ENCODE results near the gene PTPRD.

The PTPRD gene

DNA sequence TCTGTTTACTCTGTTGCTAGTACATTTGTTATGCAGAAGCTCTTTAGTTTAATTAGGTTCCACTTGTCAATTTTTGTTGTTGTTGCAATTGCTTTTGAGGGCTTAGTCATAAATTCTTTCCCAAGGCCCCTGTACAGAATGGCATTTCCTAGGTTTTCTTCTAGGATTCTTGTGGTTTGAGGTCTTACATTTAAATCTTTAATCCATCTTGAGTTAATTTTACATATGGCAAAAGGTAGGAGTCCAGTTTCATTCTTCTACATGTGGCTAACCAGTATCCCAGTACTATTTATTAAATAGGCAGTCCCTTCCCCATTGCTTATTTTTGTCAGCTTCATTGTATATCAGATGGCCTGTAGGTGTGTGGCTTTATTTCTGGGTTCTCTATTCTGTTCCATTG lies 792.4 kb downstream of the PTPRD start:
- Histone ChIP-seq H3K36me3 (ENCODE audit: control insufficient read depth, insufficient read depth, low read length) (no peaks in the 10 kb centered on the region), H3K9me3 (ENCODE audit: control insufficient read depth, insufficient read depth, low read length) (no peaks in the 10 kb centered on the region), H3K4me1 (ENCODE audit: control insufficient read depth, insufficient read depth, low read length) (no peaks in the 10 kb centered on the region), H3K9ac (ENCODE audit: low read depth, low read length) (no peak overlapping the region), H3K27me3 (ENCODE audit: control insufficient read depth, insufficient read depth, low read length) (no peaks in the 10 kb centered on the region), H3K4me3 (ENCODE audit: low read depth, low read length) (no peak overlapping the region)

DNA sequence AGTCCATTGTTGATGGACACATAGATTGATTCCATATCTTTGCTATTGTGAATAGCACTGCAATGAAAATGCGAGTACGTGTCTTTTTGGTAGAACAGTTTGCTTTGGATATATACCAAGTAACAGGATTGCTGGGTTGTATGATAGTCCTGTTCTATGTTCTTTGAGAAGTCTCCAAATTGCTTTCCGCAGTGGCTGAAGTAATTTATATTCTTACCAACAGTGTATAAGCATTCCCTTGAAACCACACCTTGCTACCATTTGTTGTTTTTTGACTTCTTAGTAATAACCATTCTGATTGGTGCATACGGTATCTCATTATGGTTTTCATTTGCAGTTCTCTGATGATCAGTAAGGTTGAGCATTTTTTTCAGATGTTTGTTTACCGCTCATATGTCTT lies 792.9 kb downstream of the PTPRD start:
- no peaks in the 10 kb centered on the region for H3K4me1 ChIP-seq (ENCODE audit: control insufficient read depth, insufficient read depth, low read length)
- no peak overlapping the region for H3K4me3 ChIP-seq (ENCODE audit: low read depth, low read length)
- no peaks in the 10 kb centered on the region for H3K27me3 ChIP-seq (ENCODE audit: control insufficient read depth, insufficient read depth, low read length)
- no peaks in the 10 kb centered on the region for H3K36me3 ChIP-seq (ENCODE audit: control insufficient read depth, insufficient read depth, low read length)
- no peaks in the 10 kb centered on the region for H3K9me3 ChIP-seq (ENCODE audit: control insufficient read depth, insufficient read depth, low read length)
- no peak overlapping the region for H3K9ac ChIP-seq (ENCODE audit: low read depth, low read length)

- no peak overlapping the region for H3K4me3 ChIP-seq (ENCODE audit: low read depth, low read length)
- no peaks in the 10 kb centered on the region for H3K9me3 ChIP-seq (ENCODE audit: control insufficient read depth, insufficient read depth, low read length)
- no peaks in the 10 kb centered on the region for H3K4me1 ChIP-seq (ENCODE audit: control insufficient read depth, insufficient read depth, low read length)
- H3K36me3 ChIP-seq (ENCODE audit: control insufficient read depth, insufficient read depth, low read length): no peaks in the 10 kb centered on the region
- no peak overlapping the region for H3K9ac ChIP-seq (ENCODE audit: low read depth, low read length)
- H3K27me3 ChIP-seq (ENCODE audit: control insufficient read depth, insufficient read depth, low read length): no peaks in the 10 kb centered on the region
These were observed 795.6 kb downstream of the PTPRD start for GRCh38 chr9:9817176-9817575.

- no peaks in the 10 kb centered on the region for H3K9me3 ChIP-seq (ENCODE audit: control insufficient read depth, insufficient read depth, low read length)
- H3K27me3 ChIP-seq (ENCODE audit: control insufficient read depth, insufficient read depth, low read length): no peaks in the 10 kb centered on the region
- no peak overlapping the region for H3K4me3 ChIP-seq (ENCODE audit: low read depth, low read length)
- no peaks in the 10 kb centered on the region for H3K36me3 ChIP-seq (ENCODE audit: control insufficient read depth, insufficient read depth, low read length)
- H3K9ac ChIP-seq (ENCODE audit: low read depth, low read length): no peak overlapping the region
- H3K4me1 ChIP-seq (ENCODE audit: control insufficient read depth, insufficient read depth, low read length): no peaks in the 10 kb centered on the region
These were observed 808.7 kb downstream of the PTPRD start for GRCh38 chr9:9804109-9804508.

DNA sequence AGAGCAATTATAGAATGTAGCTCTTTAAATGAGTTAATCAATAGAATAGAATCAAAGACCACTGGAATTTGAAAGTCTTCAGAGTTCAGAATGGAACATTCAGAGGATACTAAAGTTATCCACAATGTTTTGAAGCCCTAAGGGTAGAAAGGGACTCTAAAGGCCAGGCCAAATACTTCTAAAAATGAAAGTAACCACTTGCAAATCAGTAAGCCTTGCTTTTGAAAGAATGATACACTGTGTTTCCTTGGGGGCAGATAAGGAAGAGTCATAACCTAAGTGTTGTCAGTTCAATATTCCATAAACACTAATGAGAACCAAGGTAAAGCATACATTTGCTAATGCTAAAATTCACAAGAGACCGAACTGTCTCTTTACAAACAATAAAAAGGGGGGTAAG lies 813.5 kb downstream of the PTPRD start:
- H3K9ac ChIP-seq (ENCODE audit: low read depth, low read length): no peak overlapping the region
- H3K36me3 ChIP-seq (ENCODE audit: control insufficient read depth, insufficient read depth, low read length): no peaks in the 10 kb centered on the region
- H3K4me3 ChIP-seq (ENCODE audit: low read depth, low read length): no peak overlapping the region
- H3K27me3 ChIP-seq (ENCODE audit: control insufficient read depth, insufficient read depth, low read length): no peaks in the 10 kb centered on the region
- no peaks in the 10 kb centered on the region for H3K9me3 ChIP-seq (ENCODE audit: control insufficient read depth, insufficient read depth, low read length)
- no peaks in the 10 kb centered on the region for H3K4me1 ChIP-seq (ENCODE audit: control insufficient read depth, insufficient read depth, low read length)

- H3K9ac ChIP-seq (ENCODE audit: low read depth, low read length): no peak overlapping the region
- H3K4me3 ChIP-seq (ENCODE audit: low read depth, low read length): no peak overlapping the region
- H3K4me1 ChIP-seq (ENCODE audit: control insufficient read depth, insufficient read depth, low read length): no peaks in the 10 kb centered on the region
- no peaks in the 10 kb centered on the region for H3K9me3 ChIP-seq (ENCODE audit: control insufficient read depth, insufficient read depth, low read length)
- H3K36me3 ChIP-seq (ENCODE audit: control insufficient read depth, insufficient read depth, low read length): no peaks in the 10 kb centered on the region
- no peaks in the 10 kb centered on the region for H3K27me3 ChIP-seq (ENCODE audit: control insufficient read depth, insufficient read depth, low read length)
These were observed 820.5 kb downstream of the PTPRD start for GRCh38 chr9:9792144-9792857.

DNA sequence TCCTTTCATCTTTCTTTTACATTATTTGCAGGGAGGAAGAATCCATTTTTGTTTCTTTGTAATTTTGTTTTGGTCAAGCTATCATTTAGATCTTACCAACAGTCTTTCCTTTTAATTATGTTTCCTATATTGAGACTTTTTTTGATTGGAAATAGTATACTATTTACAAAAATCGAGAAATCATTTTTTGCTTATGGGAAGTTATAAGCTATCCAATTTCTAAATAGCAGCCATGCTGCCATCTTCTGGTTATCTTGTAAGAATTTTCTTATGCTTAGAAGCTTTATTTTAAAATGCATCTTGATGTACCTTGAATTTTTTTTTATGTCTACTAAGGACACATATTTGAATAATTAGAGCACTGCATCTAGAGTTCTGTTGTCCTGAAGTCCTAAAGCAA lies 821.2 kb downstream of the PTPRD start:
- Histone ChIP-seq H3K4me3 (ENCODE audit: low read depth, low read length) (no peak overlapping the region), H3K36me3 (ENCODE audit: control insufficient read depth, insufficient read depth, low read length) (no peaks in the 10 kb centered on the region), H3K4me1 (ENCODE audit: control insufficient read depth, insufficient read depth, low read length) (no peaks in the 10 kb centered on the region), H3K9ac (ENCODE audit: low read depth, low read length) (no peak overlapping the region), H3K27me3 (ENCODE audit: control insufficient read depth, insufficient read depth, low read length) (no peaks in the 10 kb centered on the region), H3K9me3 (ENCODE audit: control insufficient read depth, insufficient read depth, low read length) (no peaks in the 10 kb centered on the region)

DNA sequence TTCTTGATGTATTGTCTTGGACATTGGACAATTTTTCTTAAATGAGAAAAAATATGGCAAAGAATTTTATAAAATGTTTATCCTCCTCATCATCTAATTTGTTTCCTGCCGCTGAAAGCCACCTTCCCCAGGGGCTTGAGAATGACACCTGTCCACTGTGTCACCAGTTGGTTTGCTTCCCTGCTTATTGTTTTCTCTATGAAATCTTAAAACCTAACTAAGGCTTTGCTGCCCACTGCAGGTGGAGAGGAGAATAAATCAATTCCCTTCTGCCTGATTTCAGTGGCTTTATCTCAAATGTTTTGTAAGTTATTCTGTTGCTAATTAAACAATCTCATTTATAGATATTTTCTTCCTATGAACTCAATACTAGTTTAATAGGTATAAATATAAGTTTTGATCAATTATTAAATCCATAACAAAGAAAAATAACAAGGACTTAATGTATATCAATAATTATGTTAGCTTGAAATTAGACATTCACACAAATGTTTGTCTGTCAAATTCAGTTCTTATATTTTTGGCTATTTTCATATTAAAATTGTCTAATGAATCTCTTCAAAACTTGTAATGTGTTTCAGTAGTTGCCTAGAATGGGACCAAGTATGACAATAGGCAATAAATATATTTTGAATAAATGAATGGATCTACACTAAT lies 822.5 kb downstream of the PTPRD start:
- no peaks in the 10 kb centered on the region for H3K4me1 ChIP-seq (ENCODE audit: control insufficient read depth, insufficient read depth, low read length)
- H3K9ac ChIP-seq (ENCODE audit: low read depth, low read length): no peak overlapping the region
- no peak overlapping the region for H3K4me3 ChIP-seq (ENCODE audit: low read depth, low read length)

GRCh38 chr9:9783711-9784110 lies 829.1 kb downstream of the PTPRD start:
- Histone ChIP-seq H3K9ac (ENCODE audit: low read depth, low read length) (no peak overlapping the region), H3K27me3 (ENCODE audit: control insufficient read depth, insufficient read depth, low read length) (no peaks in the 10 kb centered on the region), H3K4me3 (ENCODE audit: low read depth, low read length) (no peak overlapping the region), H3K9me3 (ENCODE audit: control insufficient read depth, insufficient read depth, low read length) (no peaks in the 10 kb centered on the region), H3K36me3 (ENCODE audit: control insufficient read depth, insufficient read depth, low read length) (no peaks in the 10 kb centered on the region), H3K4me1 (ENCODE audit: control insufficient read depth, insufficient read depth, low read length) (no peaks in the 10 kb centered on the region)

More for the DNA sequence above, 822.5 kb downstream of the PTPRD start:
- H3K9me3 ChIP-seq (ENCODE audit: control insufficient read depth, insufficient read depth, low read length): no peaks in the 10 kb centered on the region
- no peaks in the 10 kb centered on the region for H3K36me3 ChIP-seq (ENCODE audit: control insufficient read depth, insufficient read depth, low read length)
- H3K27me3 ChIP-seq (ENCODE audit: control insufficient read depth, insufficient read depth, low read length): no peaks in the 10 kb centered on the region

DNA sequence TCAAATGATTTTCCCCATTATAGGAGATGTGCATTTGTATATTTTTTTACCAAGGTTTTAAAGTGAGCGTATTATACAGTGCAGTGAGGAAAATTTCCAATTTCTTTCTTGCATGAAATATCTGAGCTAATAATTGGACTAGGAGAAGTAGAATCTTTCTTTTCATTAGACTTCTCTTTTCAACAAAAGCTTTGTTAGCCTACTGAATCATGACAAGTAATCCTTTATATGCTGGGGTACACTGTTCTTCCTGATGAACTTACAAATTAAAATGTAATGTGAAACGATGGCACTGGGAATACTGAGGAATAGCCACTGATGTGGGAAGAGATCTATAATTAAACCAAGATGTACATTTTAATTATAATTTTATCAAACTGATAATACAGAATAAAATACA lies 829.6 kb downstream of the PTPRD start:
- no peak overlapping the region for H3K4me3 ChIP-seq (ENCODE audit: low read depth, low read length)
- no peaks in the 10 kb centered on the region for H3K27me3 ChIP-seq (ENCODE audit: control insufficient read depth, insufficient read depth, low read length)
- H3K36me3 ChIP-seq (ENCODE audit: control insufficient read depth, insufficient read depth, low read length): no peaks in the 10 kb centered on the region
- no peak overlapping the region for H3K9ac ChIP-seq (ENCODE audit: low read depth, low read length)
- H3K9me3 ChIP-seq (ENCODE audit: control insufficient read depth, insufficient read depth, low read length): no peaks in the 10 kb centered on the region
- no peaks in the 10 kb centered on the region for H3K4me1 ChIP-seq (ENCODE audit: control insufficient read depth, insufficient read depth, low read length)

- Histone ChIP-seq H3K36me3 (ENCODE audit: control insufficient read depth, insufficient read depth, low read length) (no peaks in the 10 kb centered on the region), H3K9me3 (ENCODE audit: control insufficient read depth, insufficient read depth, low read length) (no peaks in the 10 kb centered on the region), H3K4me1 (ENCODE audit: control insufficient read depth, insufficient read depth, low read length) (no peaks in the 10 kb centered on the region), H3K27me3 (ENCODE audit: control insufficient read depth, insufficient read depth, low read length) (no peaks in the 10 kb centered on the region), H3K9ac (ENCODE audit: low read depth, low read length) (no peak overlapping the region), H3K4me3 (ENCODE audit: low read depth, low read length) (no peak overlapping the region)
These were observed 834.5 kb downstream of the PTPRD start for GRCh38 chr9:9778293-9778692.

- no peak overlapping the region for H3K9ac ChIP-seq (ENCODE audit: low read depth, low read length)
- H3K4me3 ChIP-seq (ENCODE audit: low read depth, low read length): no peak overlapping the region
- no peaks in the 10 kb centered on the region for H3K27me3 ChIP-seq (ENCODE audit: control insufficient read depth, insufficient read depth, low read length)
- no peaks in the 10 kb centered on the region for H3K9me3 ChIP-seq (ENCODE audit: control insufficient read depth, insufficient read depth, low read length)
- H3K4me1 ChIP-seq (ENCODE audit: control insufficient read depth, insufficient read depth, low read length): no peaks in the 10 kb centered on the region
- no peaks in the 10 kb centered on the region for H3K36me3 ChIP-seq (ENCODE audit: control insufficient read depth, insufficient read depth, low read length)
These were observed 838.3 kb downstream of the PTPRD start for GRCh38 chr9:9774471-9774870.
